Astrocyte (in vitro differentiated cells and primary cell): ENCODE measurements around the gene FSTL1.

Experiments
- CTCF ChIP-seq: IDR thresholded peaks from 2 replicates; pipeline ENCODE4 v1.5.1; 2011; ENCODE audit warnings: low read depth, mild to moderate bottlenecking, inconsistent platforms, low read length, moderate library complexity; ENCODE audit not compliant: insufficient read depth
- EZH2 ChIP-seq: IDR thresholded peaks from 2 replicates; pipeline ENCODE4 v1.6.1; 2012; ENCODE audit warnings: mild to moderate bottlenecking, low read length, inconsistent platforms; ENCODE audit not compliant: insufficient read depth

GRCh38 chr3:120469882-120470301 is 19.1 kb upstream of the FSTL1 start:
- TF ChIP-seq EZH2 (no peak), CTCF (no peak)
